Parathyroid adenoma (tissue), 2 donors: ENCODE results near the gene PLCE1.
"Not testable (repeated sequence)": the region's sequence is repeated elsewhere in the genome, so short reads cannot be mapped to it uniquely, and the experiment has no call there.

Experiments used
- H2AFZ ChIP-seq: fragments of 300-600 bp; sonication (generic); one replicate; pipeline ENCODE4 v1.7.0; 2017; ENCODE audit warnings: antibody characterized with exemption, mild to moderate bottlenecking
- H3K27ac ChIP-seq: fragments of 300-600 bp; sonication (generic); one replicate; pipeline ENCODE4 v1.7.0; 2017
- H3K27me3 ChIP-seq: fragments of 300-600 bp; sonication (generic); one replicate; pipeline ENCODE4 v1.7.0; 2017; ENCODE audit warnings: low read length; ENCODE audit not compliant: control insufficient read depth, insufficient read depth
- H3K36me3 ChIP-seq: fragments of 300-600 bp; sonication (generic); one replicate; pipeline ENCODE4 v1.7.0; 2017; ENCODE audit warnings: low read length; ENCODE audit not compliant: control insufficient read depth, insufficient read depth
- H3K4me1 ChIP-seq: fragments of 300-600 bp; sonication (generic); one replicate; pipeline ENCODE4 v1.7.0; 2017; ENCODE audit warnings: control low read depth
- H3K4me2 ChIP-seq: fragments of 300-600 bp; sonication (generic); one replicate; pipeline ENCODE4 v1.7.0; 2017; ENCODE audit warnings: low read length
- H3K4me3 ChIP-seq: fragments of 300-600 bp; sonication (generic); one replicate; pipeline ENCODE4 v1.7.0; 2017; ENCODE audit warnings: low read depth, low read length
- H3K79me2 ChIP-seq: fragments of 300-600 bp; sonication (generic); one replicate; pipeline ENCODE4 v1.7.0; 2017; ENCODE audit warnings: control low read depth
- H3K9ac ChIP-seq: fragments of 300-600 bp; sonication (generic); one replicate; pipeline ENCODE4 v1.7.0; 2017; ENCODE audit warnings: mild to moderate bottlenecking
- H3K9me3 ChIP-seq: fragments of 300-600 bp; sonication (generic); one replicate; pipeline ENCODE4 v1.7.0; 2017; ENCODE audit warnings: low read length; ENCODE audit not compliant: control insufficient read depth
- TF ChIP-seq, protein P1 (sequence below): fragments of 300-600 bp; sonication (generic); IDR thresholded peaks from one replicate; pipeline ENCODE4 v1.7.0; 2017; ENCODE audit warnings: antibody characterized with exemption, mild to moderate bottlenecking
- donor health status: primary hyperparathyroidism.

PLCE1 gene

DNA sequence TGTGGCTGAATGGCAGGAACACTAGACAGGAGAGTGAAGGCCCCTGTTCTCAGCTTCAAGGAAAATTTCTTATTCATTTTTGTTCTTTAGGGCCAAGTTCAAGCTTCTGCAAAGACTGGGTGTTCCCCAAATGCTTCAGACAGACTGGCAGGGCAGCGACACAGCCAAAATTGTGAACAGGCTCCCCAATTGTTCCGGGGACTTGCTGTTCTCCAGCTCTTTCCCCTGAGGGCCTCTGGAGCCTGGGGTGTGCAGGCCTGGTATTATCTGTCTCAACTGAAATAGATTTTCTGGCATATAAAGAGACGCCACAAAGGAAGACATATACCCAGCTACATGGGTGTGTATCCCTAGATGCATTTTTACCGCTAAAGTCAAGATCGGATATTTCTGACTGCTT lies 30.3 kb upstream of the PLCE1 start:
- H3K79me2 ChIP-seq = no peaks in the 10 kb centered on the region
- H3K9ac ChIP-seq = no peak overlapping the region
- TF ChIP-seq, protein P1, sequence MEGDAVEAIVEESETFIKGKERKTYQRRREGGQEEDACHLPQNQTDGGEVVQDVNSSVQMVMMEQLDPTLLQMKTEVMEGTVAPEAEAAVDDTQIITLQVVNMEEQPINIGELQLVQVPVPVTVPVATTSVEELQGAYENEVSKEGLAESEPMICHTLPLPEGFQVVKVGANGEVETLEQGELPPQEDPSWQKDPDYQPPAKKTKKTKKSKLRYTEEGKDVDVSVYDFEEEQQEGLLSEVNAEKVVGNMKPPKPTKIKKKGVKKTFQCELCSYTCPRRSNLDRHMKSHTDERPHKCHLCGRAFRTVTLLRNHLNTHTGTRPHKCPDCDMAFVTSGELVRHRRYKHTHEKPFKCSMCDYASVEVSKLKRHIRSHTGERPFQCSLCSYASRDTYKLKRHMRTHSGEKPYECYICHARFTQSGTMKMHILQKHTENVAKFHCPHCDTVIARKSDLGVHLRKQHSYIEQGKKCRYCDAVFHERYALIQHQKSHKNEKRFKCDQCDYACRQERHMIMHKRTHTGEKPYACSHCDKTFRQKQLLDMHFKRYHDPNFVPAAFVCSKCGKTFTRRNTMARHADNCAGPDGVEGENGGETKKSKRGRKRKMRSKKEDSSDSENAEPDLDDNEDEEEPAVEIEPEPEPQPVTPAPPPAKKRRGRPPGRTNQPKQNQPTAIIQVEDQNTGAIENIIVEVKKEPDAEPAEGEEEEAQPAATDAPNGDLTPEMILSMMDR = no peak
- no peak overlapping the region for H3K27ac ChIP-seq
- H2AFZ ChIP-seq = no peak overlapping the region
- no peaks in the 10 kb centered on the region for H3K4me1 ChIP-seq
- H3K9me3 ChIP-seq = no peaks in the 10 kb centered on the region
- no peak overlapping the region for H3K4me3 ChIP-seq
- H3K27me3 ChIP-seq = no peaks in the 10 kb centered on the region
- H3K36me3 ChIP-seq = no peaks in the 10 kb centered on the region
- no peak overlapping the region for H3K4me2 ChIP-seq

DNA sequence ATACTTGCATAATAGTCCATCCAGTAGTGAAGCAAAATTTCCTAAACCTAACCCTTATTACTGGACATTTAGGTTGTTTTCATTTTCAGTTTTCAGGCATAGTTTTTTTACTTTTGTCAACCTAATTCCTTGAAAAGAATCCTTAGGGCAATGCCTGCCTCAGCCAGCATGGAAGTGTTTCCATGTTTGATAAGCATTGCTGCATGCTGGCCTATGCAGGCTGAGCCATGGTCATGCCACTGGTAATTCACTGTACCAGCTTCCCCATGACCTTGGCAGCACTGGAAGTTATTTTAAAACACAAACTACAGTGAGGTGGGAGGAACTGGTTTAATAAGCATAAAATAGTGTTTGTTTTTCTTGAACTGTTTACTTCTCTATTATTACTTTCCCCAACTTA lies 27.8 kb upstream of the PLCE1 start:
- TF ChIP-seq, protein P1 = no peak

DNA sequence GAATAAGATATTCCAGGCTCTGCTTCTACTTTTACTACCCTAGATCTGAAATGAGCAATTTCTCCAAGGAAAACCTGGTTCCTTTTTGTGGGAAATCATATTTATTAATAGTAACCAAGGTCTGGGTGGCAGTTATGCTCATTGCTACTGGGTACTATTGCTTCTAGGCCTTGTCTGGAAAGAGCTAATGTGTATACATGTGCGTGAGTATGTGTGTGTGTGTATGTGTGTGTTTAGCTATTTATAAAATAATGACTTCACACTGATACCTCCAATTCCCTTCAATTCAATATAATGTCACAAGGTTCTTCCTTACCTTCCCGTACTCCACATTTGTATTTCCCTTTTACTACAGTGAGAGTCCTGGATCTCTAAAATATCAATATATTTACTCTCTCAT lies 26.0 kb upstream of the PLCE1 start:
- Histone ChIP-seq H3K4me1 (no peaks in the 10 kb centered on the region), H3K27me3 (no peaks in the 10 kb centered on the region), H3K4me3 (no peak overlapping the region), H2AFZ (no peak overlapping the region), H3K36me3 (no peaks in the 10 kb centered on the region), H3K9me3 (no peaks in the 10 kb centered on the region), H3K9ac (no peak overlapping the region), H3K79me2 (no peaks in the 10 kb centered on the region), H3K4me2 (no peak overlapping the region), H3K27ac (no peak overlapping the region)
- TF ChIP-seq, protein P1 = no peak

More for the DNA sequence above, 27.8 kb upstream of the PLCE1 start:
- no peak overlapping the region for H3K4me3 ChIP-seq
- no peak overlapping the region for H3K9ac ChIP-seq
- no peaks in the 10 kb centered on the region for H3K36me3 ChIP-seq
- H3K79me2 ChIP-seq = no peaks in the 10 kb centered on the region
- no peaks in the 10 kb centered on the region for H3K9me3 ChIP-seq
- H3K4me1 ChIP-seq = no peaks in the 10 kb centered on the region
- no peak overlapping the region for H3K27ac ChIP-seq
- no peaks in the 10 kb centered on the region for H3K27me3 ChIP-seq
- no peak overlapping the region for H2AFZ ChIP-seq
- H3K4me2 ChIP-seq = no peak overlapping the region

DNA sequence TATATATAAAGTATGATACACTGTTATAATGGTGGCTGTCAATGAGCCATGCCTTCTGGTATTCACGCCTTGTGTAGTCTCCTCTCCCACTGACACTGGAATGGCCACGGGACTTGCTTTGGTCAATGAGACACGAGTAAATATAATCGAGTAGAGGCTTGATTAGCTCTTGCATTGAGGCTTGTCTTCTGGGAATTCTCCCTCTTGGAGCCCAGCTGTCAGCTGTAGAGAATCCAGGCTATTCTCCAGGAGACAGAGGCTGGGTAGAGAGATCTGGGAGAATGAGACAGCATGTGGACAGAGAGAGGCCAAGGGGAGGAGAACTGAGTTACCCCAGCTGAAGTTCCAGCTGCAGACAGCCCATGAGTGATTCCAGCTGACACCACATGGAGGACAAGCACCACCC lies 25.2 kb upstream of the PLCE1 start:
- TF ChIP-seq, protein P1 = no peak
- H3K27ac ChIP-seq = no peak overlapping the region
- H3K4me2 ChIP-seq = no peak overlapping the region

DNA sequence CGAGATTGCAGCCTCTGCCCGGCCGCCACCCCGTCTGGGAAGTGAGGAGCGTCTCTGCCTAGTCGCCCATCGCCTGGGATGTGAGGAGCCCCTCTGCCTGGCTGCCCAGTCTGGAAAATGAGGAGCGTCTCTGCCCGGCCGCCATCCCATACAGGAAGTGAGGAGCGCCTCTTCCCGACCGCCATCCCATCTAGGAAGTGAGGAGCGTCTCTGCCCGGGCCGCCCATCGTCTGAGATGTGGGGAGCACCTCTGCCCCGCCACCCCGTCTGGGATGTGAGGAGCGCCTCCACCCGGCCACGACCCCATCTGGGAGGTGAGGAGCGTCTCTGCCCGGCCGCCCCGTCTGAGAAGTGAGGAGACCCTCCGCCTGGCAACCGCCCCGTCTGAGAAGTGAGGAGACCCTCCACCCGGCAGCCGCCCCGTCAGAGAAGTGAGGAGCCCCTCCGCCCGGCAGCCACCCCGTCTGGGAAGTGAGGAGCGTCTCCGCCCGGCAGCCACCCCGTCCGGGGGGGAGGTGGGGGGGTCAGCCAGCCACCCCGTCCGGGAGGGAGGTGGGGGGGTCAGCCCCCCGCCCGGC lies 23.2 kb upstream of the PLCE1 start:
- H3K4me2 ChIP-seq, H3K9ac ChIP-seq, H2AFZ ChIP-seq, H3K27me3 ChIP-seq, H3K9me3 ChIP-seq, H3K27ac ChIP-seq, H3K36me3 ChIP-seq, H3K79me2 ChIP-seq, H3K4me1 ChIP-seq, H3K4me3 ChIP-seq: not testable (repeated sequence)

More for the DNA sequence above, 25.2 kb upstream of the PLCE1 start:
- Histone ChIP-seq H3K4me3 (no peak overlapping the region), H3K9ac (no peak overlapping the region), H3K36me3 (no peaks in the 10 kb centered on the region), H3K9me3 (no peaks in the 10 kb centered on the region), H3K4me1 (no peaks in the 10 kb centered on the region), H3K79me2 (no peaks in the 10 kb centered on the region), H3K27me3 (no peaks in the 10 kb centered on the region), H2AFZ (no peak overlapping the region)
